HG02763 (cell line): Measurements from ENCODE around the gene CYP21A2.
"Not testable (repeated sequence)": the region's sequence is repeated elsewhere in the genome, so short reads cannot be mapped to it uniquely, and the experiment has no call there.

Source experiments
- ATAC-seq: cut with Tn5 transposase; IDR thresholded peaks from one replicate; pipeline ENCODE4 v1.9.1; 2021; ENCODE audit warnings: mild to moderate bottlenecking, moderate library complexity; ENCODE audit not compliant: unreplicated experiment

The CYP21A2 gene

DNA sequence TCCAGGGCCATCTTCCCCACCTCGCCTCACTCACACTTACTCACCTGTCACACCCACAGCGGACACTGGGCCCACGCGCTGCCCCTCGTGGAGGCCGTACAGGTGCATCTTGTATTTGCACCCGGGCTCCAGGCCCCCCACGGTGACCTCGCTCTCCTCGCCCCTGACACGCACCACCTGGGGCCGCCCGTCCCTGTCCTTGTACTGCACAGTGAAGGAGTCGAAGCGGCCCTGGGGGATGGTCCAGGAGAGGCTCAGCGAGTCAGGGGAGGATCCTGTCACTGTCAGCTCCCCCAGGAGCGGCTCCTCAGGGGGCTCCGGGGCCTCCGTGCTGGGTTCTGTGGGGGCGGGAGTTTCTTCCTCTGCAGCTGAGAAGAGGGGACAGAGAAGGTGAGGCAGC lies 14.4 kb downstream of the CYP21A2 start:
- ATAC-seq, result not testable (repeated sequence)

- not testable (repeated sequence) for ATAC-seq
These were observed 15.1 kb downstream of the CYP21A2 start for GRCh38 chr6:32053314-32053713.

DNA sequence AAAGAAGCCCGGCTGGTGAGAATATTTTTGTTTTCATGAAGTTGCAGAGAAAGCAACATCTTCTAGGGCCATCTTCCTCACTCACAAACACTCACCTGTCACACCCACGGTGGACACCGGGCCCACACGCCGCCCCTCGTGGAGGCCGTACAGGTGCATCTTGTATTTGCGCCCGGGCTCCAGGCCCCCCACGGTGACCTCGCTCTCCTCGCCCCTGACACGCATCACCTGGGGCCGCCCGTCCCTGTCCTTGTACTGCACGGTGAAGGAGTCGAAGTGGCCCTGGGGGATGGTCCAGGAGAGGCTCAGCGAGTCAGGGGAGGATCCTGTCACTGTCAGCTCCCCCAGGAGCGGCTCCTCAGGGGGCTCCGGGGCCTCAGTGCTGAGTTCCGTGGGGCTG lies 17.5 kb downstream of the CYP21A2 start:
- ATAC-seq, result not testable (repeated sequence)

- ATAC-seq, result no peak
These were observed 18.0 kb downstream of the CYP21A2 start for GRCh38 chr6:32056254-32056653.

- ATAC-seq, result no peak
These were observed 19.8 kb downstream of the CYP21A2 start for GRCh38 chr6:32057966-32058365.

- no peak for ATAC-seq
These were observed 20.3 kb downstream of the CYP21A2 start for GRCh38 chr6:32058511-32058963.

DNA sequence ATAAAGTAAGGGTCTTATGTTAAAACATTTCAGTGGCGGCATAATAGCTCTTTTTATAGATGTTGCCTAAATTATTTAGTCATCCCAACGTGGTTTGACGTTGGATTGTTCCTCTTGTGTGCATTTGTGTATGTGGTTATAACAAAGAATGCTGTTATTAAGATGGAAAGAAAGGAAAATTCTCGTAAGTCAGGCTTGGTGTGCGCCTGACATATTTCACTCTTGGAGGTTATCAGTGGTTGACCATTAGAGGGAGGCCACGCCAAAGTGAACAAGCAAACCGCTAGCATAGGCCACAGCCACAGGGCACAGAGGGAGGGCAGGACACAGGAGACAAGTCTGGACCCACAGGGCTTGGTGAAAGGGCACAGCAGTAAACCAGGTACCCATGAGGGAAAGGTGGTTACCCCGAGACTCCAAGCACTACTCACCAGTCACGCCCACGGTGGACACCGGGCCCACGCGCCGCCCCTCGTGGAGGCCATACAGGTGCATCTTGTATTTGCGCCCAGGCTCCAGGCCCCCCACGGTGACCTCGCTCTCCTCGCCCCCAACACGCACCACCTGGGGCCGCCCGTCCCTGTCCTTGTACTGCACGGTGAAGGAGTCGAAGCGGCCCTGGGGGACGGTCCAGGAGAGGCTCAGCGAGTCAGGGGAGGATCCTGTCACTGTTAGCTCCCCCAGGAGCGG lies 22.9 kb downstream of the CYP21A2 start:
- ATAC-seq, result no peak

DNA sequence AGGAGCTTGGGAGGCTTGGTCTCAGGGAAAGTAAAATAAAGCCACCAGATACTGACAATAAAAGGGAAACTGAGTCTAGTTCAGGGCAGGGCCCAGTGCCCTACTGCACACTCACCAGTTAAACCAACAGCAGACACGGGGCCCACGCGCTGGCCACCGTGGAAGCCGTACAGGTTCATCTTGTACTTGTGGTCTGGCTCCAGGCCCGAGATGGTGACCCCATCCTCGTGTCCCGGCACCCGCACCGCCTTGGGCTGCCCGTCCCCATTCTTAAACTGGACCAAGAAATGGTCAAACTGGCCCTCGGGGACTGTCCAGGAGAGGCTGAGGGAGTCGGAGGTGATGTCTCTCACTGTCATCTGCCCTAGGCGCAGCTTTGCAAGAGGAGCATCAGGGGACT lies 26.5 kb downstream of the CYP21A2 start:
- no peak for ATAC-seq

GRCh38 chr6:32067521-32067920 lies 29.3 kb downstream of the CYP21A2 start:
- not testable (repeated sequence) for ATAC-seq

GRCh38 chr6:32068315-32068714 lies 30.1 kb downstream of the CYP21A2 start:
- ATAC-seq, result not testable (repeated sequence)

DNA sequence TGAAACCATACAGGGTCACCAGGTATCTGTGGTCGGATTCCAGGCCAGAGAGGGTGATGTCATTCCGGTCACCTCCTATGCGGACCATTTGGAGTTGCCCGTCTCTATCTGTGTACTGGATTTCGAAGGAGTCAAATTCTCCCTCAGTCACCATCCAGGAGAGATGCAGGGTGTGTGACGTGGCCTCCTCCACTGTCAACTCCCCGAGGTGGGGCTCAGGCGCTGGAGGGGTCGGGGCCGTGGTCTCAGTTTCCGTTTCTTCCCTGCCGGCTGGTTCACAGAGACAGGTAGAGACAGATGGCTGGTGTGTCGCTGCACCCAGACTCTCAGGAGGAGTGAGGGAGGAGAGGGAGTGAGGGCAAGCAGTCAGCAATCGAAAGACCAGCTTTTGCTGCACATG lies 30.7 kb downstream of the CYP21A2 start:
- ATAC-seq, result no peak

- no peak for ATAC-seq
These were observed 31.2 kb downstream of the CYP21A2 start for GRCh38 chr6:32069460-32069859.

DNA sequence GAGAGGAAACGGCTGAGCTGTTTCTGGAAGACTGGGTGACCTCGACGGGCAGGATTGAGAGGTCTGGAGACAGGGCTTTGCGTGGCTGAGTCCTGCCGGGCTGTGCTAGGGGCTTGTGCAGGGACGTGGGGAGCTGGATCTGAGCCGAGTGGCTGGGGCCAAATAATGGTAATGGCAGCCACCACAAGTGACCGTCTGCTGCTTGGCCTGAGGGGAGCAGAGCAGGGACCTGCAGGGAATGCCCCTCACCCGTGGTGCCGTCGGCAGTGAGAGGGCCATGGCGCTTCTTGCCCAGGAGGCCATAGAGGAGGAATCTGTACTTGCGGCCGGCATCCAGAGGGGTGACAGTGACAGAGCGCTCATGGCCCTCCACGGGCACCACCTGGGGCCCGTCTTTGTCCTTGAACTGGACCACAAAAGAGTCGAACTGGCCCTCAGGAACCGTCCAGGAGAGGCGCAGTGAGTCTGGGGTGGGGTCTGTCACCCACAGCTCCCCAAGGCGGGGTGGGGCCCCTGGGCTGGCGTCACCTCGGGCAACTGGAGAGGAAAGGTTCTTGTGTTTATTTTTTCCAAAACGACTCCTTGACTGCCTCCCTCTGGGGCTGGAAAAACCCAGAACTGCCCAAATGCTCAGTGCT lies 31.8 kb downstream of the CYP21A2 start:
- no peak for ATAC-seq

DNA sequence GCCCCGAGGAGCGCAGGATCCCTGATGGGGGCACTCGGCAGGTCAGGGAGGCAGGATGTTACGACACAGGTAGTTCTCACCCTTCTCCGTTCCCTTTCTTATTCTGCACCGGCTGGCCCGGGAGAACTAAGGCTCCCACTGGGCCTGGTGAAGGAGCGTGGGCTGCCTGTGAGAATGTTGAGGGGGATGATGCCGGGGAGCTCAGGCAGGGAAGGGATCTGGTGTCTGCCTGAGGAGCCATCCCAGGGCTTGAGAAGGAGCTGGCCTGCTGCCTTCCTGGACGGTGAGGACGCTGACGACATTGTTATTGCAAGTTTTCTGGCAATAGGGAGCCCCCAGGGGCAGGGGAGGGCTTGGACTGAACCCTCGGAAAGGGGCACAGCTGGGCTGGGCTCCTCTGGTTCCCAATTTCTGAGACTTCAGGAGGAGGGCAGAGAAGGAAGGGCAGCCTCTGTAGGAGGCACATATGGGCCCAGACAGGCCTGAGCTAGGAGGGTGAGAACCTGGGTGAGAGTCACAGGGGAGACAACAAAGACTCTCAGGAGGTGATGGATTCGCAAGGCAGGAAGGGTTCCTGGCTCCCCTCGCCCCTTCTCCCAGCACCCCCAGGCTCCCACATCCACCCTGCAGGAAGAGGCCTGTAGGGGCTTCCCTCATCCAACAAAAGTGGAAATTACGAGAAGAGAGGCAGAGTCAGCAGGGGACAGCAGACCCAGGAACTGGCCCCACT lies 32.8 kb downstream of the CYP21A2 start:
- no peak for ATAC-seq

GRCh38 chr6:32073101-32073500 lies 34.9 kb downstream of the CYP21A2 start:
- no peak for ATAC-seq

- ATAC-seq, result no peak
These were observed 35.4 kb downstream of the CYP21A2 start for GRCh38 chr6:32073613-32074012.

GRCh38 chr6:32074996-32075532 lies 36.8 kb downstream of the CYP21A2 start:
- no peak for ATAC-seq

DNA sequence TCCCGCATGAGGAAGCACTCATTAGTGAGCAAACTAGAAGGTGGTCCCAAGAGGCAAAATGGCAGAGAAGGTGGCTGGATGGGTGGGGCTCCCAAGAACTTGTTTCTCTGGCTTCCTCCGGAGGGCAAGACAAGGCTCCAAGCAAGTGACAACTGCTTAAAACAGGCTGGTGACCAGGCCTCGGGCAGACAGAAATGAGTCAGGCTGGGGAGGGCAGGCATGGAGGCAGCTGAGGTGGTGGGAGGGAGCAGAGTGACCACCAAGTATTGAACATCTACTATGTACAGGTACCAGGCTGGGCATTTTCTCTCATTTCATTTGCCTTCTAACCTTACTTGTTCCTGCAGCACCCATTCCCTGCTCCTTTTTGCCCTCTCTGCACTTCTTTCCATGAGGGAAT lies 37.6 kb downstream of the CYP21A2 start:
- no peak for ATAC-seq

DNA sequence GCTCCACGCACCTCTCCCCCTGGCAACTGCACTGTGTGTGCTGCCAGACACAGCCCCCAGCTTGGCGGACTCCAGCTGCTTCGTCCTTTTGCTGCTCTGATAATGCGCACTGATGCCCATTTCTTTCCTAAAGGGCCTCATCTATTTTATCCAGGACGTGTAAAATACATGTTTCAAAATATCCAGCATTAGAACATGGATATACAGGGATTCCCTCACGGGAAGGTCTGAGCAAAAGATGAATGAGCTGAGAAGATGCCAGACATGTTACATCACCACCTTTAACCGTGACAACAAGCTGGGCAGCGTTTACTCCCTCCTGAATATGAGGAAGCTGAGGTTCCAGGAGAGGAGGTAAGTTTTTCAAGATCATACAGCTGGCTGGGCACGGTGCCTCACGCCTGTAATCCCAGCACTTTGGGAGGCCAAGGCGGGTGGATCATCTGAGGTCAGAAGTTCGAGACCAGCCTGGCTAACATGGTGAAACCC lies 38.1 kb downstream of the CYP21A2 start:
- no peak for ATAC-seq

DNA sequence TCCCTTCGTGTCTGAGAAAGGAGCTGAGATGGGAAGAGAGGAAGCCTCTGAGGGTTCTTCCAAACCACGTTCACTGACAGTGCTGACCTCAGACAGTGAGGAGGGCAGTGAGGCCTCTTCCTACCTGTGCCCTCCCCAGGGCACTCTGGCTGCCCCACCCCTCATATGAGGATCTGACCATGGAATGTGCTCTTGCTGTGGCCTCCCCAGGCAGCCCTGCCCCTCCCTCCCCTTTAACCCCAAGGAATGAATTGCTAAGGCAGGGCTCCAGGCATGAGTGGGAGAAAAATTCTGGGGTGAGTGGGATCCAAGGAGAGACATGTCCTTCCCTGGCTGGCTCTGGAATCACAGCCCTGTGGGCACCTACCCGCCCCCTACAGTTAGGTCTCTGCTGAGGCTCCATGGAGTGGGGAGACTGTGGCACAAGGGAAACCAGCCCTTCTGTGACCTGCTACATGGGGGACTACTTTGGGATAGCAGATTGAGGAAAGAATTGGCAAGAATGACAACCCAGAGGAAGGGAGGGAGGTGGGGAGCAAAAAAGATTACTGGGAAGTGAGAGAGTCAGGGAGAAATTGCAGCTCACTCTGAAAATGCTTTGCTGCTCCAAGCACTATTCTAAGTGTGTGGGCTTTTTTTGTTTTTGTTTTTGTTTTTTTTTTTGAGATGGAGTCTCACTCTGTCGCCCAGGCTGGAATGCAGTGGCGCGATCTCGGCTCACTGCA lies 41.5 kb downstream of the CYP21A2 start:
- ATAC-seq, result no peak
